Pons (tissue), 1 donor: ENCODE results near the gene MACROD1.
A peak's percentile ranks its signal among the peaks of the same experiment; 100 is the strongest.

ENCODE experiments used
- DNase-seq: peaks from one replicate; pipeline ENCODE4 v3.0.0-alpha.2; 2016; ENCODE audit warnings: low spot score

Gene MACROD1

DNA sequence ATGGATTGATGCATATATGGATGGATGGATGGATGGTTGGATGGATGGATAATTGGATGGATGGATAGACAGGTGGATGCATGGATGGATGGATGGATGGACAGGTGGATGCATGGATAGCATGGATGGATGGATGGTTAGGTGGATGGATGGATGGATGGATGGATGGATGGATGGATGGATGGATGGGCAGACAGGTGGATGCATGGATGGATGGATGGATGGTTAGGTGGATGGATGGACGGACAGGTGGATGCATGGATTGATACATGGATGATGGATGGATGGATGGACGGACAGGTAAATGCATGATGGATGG is 52.5 kb downstream of the MACROD1 start:
- no peak for DNase-seq

DNA sequence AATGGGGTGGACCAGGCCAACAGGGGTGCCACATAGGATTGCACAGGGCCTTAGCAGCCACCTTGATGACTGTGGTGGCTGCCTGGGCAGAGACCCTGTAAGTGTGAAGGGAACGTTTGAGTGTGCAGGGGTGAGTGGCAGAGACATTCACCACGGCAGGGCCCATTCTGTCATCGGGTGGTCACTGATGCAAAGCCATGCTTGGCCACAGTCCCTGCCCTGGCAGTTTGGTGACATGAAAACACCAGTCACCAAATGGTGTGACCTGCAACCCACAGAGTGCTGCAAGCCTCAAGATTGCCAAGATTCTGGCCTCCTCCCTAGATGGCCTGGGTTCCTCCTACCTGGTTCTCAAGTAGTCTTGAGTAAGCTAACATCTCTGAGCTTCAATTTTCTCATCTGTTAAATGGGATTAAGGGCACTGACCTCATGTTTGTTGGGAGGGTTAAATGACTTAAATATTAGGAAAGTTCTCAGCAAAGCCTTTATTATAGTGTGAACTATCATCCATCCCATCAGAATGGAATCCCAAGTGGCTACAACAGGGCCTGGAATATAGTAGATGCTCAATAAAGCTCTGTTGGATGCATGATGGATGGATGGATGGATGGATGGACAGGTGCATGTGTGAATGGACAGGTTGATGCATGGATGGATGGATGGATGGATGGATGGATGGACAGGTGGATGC is 53.0 kb downstream of the MACROD1 start:
- no peak for DNase-seq

DNA sequence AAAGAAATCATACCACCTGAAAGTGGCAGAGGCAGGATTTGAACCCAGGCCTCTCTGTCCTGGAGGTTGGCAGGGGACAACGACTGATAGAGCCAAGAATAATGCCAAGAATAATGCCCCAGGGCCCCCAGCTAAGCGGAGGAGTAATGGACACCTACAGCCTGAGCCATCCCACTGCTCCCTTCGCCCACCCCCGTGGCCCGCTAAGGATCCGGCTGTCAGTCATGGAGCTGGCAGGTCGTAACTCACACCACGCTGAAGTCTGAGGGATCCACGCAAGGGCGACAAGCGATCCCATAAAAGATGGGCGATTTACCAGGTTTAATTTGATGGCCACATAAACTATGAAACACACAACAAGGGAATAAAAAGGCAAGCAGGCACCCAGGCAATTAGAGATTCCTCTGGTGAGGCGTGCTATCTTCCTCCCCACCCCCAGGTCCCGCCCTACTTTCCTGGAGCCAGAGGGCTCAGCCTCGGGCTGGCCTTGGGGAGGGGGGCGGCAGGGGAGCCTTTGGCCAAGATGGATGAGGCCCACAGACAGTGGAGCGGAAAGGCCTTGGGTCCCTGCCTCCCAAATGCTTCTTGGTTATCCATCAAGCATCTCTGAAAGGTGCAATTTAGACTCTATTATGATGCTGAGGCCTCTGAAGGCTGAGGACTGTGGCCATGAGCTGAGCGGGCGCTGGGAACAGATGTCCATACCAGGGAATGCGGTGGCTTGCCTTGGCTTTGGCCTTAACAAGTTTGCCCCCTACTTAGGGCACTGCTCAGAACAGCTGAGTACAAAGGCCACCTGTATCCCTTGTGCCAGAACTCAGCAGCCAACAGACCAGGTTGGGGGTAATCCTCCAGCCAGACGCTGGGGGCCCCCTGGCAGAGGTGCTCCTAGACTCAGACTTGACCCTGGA is 55.2 kb downstream of the MACROD1 start:
- DNase-seq: no peak

DNA sequence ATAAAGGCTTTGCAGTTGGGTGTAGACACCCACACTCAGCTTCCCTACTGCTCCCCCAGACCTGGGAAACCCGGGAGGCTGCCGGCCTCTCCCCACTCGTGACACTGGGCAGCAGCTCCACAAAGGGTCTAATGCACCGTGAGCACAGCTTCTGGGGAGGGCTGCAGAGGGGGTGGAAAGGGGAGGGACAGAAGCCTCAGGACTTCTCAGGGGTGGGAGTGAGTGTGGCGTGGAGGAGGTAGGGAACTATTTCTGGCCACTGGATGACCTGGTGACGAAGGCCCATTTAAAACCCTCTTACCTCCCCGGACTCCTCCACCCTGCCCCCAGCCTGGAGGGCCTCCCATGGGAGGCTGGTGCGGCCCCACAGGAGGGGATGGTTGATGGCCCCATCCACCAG is 56.6 kb downstream of the MACROD1 start:
- DNase-seq: no peak

DNA sequence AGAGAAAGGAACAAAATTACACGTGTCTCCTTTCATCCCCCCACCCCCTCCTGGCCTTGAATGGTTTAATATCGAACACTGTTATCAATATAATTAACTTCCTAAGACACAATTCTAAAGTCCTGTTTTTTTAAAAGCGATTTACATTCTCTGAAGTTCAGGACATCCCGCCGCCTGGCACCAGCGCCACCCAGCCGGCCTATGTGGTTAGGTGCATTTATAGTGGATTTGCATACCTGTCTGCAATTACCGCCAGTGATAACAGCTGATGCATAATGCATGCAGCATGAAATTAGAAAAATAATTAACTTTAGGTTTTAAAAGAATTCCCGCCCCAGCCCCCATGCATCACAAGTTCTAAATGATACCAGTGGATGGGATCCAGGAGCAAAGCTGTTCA is 58.6 kb downstream of the MACROD1 start:
- DNase-seq: no peak

DNA sequence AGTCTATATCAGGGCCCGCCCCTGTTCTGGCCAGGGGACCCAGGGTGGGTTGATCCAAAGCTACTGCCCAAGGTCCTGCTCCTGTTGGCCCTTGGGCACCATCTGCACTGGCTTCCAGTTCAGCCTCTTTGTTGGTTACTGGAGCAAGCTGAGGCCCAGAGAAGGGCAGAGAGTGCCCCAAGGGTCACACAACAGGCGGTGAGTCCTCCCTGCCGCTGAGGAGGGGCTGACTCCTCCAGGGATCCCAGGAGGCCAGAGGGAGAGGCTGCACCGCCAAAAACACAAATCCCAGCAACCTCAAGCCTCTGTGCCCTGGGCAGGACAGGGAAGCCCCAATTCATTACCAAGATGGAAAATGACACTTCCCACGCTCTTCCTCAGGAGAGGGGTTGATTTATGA is 61.3 kb downstream of the MACROD1 start:
- DNase-seq: no peak

DNA sequence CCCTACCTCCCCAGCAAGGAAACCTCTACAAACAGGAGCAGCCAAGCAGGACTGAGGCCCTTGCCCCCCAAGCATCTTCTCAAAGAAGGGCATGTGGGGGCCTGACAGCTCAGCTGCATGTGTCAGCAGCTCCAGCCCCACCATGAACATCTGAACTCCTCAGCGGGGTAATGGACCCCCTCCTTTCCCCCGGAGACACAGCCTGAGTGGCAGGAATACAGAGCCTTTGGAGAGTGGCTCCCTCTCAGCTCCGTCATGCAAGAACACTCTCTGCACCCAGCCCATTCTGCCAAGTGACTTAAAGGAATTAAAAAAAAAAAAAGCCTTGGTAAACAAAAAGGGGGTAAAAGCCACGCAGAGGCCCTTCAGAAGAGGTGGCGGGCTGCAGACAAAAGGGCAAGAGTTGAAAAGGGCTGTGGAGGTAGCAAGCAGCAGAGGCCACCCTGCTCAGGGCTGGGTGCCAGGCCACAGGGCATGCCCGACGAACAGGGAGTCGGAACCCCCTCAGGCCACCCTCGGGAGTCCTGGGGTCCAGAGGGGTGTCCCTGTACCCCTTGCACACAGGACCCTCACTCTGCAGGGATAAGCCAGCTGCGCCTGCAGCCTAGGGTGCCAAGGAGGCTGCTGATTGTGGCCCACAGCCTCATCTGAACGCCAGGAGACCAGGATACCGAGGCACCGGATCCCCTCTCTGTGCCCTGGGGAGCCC is 62.5 kb downstream of the MACROD1 start:
- no peak for DNase-seq

DNA sequence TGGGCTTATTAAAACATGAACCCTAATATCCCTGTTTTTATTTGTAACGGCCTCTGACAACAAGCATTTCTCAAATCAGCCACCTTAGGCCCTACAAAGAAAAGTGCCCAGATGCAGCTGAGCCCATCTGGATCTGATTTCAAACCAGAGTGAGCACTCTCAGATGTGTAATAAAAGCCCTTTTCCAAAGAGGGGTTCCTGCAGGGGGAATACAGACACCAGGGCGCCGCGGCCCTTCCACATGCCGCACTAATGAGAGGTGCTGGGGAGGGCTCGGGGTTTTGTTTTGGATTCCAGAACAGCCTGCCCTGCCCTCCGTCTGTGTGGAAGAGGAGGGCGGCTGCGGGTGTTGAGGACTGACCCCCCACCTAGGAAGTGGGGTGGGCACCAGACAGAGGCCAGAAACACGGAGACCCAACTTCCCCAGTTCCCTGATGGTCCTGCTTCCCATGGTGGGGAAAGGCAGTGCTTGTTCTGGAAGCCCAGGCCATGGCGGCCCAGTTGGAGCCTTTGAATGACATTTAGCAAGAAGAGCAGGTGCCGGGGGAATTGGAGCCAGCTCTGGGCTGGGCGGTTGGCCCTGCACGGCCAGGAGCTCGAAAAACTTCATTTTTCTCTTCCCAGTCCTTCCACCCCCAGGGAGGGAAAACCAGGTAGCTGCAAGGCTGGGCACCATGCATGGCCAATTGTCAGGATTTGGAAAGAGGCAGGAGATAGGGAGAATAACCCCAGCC is 63.7 kb downstream of the MACROD1 start:
- DNase-seq: no peak

DNA sequence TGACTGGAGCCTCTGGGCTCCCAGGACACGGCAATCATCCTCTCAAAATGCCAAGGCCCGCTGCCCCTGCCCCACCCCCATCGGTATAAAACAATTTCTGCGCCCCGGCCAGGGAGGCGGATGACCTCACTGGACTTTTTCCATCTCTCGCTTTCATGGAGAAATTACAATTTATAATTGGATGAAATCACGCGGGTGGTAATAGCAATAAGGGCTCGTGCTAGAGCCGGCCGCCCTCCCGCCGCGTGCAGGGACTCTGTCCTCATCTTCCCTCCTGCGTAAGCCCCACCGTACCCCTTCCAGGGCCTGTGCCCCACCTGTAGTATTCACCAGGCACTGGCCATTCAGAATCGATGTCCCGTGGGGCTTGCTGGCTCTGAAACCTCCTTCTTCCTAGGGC is 64.5 kb downstream of the MACROD1 start:
- no peak for DNase-seq

DNA sequence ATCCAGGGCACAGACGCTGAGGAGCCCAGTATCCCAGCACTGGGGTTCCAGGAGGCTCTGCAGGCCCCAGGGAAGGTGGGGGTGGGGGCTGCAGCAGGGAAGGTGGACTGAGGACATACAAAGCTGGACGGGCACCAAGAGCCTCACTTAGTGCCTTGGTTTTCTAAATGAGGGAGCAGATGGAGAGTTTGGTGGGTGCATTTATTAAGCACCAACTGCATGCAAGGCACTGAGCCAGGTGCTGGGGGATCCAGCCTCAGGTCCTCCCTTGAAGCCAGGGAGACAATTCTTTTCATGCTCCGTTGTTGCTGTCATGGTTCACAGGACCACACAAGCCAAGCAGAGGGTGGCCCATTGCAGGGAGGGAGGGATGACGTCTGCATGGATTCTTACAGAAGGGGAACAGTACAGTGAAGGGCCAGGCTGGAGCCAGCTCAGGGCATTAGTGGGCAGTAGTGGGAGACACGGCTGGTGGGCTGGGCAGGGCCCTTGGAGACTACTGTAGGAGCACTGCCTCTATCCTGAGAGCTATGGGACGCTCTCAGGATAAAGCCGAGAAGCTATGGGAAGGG is 65.0 kb downstream of the MACROD1 start:
- no peak for DNase-seq

DNA sequence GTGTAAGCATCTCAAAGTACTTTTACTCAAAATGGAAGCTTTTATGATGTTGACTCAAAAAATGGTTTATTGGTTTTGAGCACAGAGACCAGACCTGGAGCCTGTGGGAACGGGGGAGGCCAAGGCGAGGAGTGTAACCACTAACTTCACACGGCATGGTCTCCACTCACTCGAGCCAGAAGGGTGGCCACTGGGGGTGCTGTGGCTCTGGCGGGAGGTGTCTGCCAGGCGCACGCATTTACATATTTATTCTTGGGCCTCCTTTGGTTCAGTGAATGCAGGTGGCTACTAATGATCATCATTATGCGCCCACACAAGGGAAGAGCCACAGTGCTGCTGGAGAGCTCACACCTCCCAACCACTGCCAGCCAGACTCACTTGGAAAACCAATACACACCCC is 65.6 kb downstream of the MACROD1 start:
- no peak for DNase-seq

DNA sequence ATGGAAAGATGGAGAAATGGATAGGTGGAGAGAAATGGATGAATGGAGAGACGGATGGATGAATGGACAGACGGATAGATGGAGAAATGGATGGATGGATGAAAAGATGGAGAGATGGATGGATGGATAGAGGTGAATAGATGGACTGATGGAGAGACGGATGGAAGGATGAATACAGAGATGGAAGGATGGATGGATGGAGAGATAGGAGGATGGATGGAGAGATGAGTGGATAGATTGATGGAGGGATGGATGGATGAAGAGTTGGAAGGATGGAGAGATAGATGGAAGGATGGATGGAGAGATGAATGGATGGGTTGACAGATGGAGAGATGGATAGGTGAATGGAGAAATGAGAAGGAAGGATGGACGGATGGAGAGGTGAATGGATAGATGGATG is 66.5 kb downstream of the MACROD1 start:
- no peak for DNase-seq

DNA sequence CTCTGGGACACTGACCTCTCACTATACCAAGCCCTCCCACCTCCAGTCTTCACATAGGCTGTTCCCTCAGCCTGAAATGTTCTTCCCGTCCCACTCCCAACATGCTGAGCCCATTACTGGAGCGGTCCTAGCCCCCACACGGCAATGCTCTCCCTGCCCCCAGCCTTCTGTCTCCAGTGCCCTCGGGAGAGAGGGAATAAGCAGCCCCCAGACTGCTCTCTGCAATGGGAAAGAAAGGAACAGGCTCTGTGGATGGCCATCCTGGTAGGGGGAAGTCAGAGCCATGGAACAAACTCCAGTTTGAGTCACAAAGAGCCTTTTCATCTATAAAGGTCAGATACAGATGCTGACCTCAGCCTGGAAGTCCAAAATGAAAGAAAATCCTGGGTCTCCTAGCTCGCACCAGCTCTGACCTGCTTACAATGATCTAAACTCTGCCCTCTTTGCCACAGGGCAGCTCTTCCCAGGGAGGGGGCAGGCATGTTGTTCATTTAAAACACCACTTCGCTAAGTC is 67.5 kb downstream of the MACROD1 start:
- peak; percentile 69 for DNase-seq

DNA sequence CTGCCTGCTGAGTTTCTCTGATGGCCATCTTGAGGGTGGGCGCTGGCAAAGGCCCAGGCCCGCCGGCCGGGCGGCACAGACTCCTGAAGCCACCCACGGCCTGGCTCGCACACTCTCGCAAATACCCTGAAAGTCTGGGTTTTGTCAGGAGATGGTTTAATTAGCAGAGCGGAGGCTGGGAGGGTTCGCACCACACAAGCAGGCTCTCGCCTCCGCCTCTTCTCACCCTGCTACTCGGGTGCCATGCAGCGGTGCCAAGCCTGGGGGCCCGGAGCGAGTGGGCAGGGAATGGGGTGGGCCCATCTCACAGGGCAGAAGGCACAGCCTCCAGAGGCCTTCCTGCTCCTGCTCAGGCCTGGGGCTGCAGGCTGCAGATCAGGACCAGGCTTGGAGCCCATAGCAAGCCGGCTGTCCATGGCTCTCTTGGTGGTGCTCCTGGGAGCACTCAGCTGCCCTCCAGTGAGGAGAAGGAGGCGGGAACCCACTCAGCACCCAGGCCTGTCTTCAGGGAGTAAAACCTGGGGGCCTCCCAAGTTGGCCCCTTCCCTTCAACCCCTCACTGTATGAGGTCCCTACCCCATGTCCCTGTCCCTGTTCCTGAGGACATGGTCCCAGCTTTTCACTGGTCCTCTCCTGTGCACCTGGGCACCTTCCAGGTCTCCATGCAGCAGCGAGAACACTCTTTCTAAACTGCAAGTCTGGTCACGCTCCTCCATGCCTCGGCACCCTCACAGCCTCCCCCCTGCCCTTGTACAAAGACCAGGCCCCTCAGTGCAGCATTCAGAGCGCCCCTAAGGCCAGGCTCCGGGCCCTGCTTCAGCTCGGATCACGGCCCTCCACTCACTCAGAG is 68.2 kb downstream of the MACROD1 start:
- DNase-seq: no peak

DNA sequence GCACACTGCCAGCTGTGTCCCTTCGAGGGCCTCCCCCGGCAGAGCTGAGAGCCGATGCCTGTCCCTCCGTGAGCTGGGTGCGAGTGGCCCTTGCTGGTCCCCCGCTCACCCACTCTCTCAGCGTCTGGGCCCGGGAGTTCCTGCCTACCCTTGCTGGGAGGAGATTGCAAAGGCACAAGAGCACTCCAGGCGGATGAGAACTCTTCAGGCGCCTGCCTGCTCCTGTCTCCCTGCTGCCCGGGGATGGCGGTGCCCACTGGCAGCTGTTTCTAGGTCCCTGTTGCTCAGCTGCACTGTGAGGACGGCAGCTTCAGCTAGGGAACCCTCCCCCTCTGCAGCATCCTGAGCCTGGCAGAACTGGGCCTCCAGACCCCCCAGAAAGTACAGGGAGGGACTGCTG is 69.1 kb downstream of the MACROD1 start:
- no peak for DNase-seq

DNA sequence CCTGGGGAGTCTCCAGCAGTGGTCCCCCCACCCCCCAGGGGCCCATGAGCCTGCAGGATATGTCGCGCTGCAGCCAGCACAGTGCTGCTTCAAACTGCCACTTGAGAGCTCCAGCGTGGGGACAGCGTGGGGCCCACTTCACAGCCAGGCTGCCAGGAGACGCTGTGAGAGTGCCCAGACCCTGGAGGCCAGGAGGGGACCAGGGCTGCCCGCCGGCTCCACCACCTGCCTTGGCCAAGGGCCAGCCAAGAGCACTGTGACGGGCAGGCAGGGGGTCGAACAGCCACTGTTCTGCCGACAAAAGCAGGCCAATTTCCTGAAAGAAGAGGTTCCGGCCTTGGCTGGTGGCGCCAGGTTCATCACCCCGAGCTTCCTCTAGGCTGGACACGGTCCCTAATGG is 70.0 kb downstream of the MACROD1 start:
- no peak for DNase-seq

DNA sequence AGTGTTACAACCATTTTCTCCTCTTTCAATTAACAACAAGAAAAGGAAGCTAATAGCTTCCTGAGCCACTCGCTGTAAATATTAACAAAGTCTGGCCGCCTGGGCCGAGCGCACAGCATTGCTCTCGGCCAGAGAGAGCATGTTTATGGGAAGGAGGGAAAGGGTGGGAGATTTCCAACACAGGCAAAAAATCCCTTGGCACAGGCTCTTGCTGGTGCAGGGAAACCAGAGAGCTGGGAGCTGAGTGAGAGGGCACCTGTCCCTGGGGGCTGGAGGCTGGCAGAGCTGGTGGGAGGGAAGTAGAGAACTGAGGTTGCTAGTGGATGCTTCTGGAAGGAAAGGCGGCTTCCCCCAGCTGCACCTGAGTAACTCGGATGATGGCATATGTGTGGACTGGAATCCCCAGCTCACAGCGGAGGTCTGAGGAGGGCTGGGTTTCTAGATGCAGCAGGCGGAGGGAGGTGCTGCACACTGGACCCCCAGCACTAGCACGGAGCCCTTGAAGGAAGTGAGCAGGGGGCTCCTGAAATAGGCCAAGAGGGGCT is 70.6 kb downstream of the MACROD1 start:
- DNase-seq: no peak

DNA sequence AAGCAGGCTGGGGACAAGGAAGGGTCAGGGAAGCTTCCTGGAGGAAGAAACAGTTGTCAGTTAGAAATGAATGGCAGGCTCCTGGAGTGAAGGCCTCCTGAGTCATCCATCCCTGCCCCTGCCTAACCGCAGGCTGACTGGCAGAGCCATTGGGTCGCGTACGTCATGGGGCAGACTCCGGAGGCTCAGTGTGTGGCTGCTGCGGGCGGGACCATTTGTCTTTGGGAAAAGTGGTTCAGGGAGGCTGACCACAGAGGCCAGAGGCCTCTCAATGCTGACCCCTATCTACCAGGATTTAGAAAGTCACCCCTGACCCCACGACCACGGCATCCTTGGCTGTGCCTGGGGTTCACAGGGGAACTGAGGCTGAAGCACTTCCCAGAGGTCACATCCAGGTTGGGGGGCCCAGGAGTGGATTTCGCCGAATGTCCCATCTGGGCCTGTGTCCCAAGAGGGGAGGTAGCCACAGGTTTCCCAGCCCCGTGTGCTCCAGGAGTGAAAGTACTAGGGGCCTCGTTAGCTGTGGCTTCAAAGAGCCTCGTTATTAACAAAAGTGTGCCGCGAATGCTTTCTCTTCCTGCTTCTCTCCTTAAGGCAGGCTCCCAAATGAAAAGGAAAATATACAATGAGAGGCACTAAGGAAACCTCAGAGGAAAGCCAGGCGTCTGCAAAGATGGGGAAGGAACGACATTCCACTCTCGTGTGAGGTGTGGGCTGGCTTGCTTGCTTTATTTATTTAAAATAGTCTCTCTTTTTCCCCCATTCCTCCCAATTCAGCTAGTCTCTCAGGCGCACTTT is 71.3 kb downstream of the MACROD1 start:
- no peak for DNase-seq

DNA sequence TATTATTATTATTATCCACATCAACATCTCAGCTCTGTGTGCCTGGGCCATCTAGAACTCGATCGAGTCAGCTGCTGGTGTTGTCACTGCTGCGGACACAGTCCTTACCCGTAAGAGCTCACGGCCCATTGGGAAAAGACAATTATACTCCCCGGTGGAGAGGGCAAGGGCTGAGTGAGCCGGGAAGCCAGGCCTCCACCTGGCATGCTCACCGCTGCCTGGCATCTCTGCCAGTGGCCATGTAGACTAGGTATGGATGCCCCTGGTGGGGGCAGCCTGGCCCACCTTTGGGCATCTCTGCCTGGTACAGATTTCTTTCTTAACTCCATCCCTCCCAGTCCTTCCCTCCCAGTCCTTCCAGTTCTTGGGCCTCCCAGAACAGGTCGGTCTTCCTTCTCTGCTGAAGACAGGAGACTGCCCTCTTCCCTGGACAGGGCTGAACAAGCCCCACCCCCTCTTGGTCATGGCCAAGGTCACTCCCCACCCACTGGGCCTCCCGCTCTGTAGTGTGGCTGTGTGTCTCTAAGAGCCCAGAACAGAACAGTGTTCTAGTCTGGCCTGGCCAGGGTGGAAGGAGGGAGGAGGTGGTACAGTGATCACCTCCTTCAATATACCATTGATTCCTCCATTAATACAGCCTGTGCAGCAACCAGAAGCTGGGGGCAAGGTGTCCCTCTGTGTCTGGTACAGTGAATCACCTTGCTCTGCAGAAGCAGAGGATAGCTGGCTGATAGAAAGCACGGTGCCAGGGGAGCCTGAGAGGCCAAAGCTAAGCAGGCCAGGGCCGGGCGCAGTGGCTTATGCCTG is 72.5 kb downstream of the MACROD1 start:
- DNase-seq: no peak
